ENCODE measurements around the gene AGPAT1. TPM values are rescaled to one million over a fixed set of nuclear protein-coding genes. Genes with fewer than 3 reads are reported as not detected.

AGPAT1 gene
- total and polyA plus RNA-seq, 2 of the 8 experiments (the other 6 are each of a cell fraction or from before 2014, with no cell fraction given): 96.0 to 222 TPM

DNA sequence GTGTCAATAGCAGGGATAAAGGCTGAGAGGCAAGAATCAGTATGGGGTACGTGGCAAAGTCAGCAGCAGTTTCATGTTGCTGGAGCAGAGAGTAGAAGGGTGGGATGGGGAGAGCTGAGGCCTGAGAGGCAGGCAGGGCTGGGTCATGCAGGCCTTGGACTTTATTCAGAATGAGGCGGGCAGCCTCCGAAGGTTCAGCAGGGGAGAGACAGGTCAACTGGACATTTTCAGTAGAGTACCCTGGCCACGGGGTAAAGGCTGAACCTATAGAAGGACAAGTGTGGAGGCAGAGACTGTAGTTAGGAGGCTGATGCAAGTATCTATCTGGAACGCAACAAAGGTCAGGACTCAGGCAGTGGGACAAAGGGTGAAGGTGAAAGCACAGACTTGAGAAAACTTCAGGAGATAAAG is 34.3 kb upstream of the AGPAT1 start:
- no peak overlapping the region for H3K27ac ChIP-seq (ENCODE audit: low read depth, low read length)
- no peak overlapping the region for H2BK12ac ChIP-seq (ENCODE audit: low read depth, low read length)
- H2BK5ac ChIP-seq (ENCODE audit: low read depth, low read length): no peak overlapping the region
- H3K27me3 ChIP-seq (replicated peaks in 1 of 4; ENCODE audit: control insufficient read depth in 3 of 4, extremely low read depth in 1 of 4, insufficient read depth in 3 of 4, low read length in 3 of 4): no peaks in the 10 kb centered on the region
- H2AFZ ChIP-seq (ENCODE audit: low read length): no peak overlapping the region
- H4K8ac ChIP-seq (ENCODE audit: extremely low read depth, insufficient read depth, low read length): no peak overlapping the region
- H3K79me1 ChIP-seq (ENCODE audit: low read depth, low read length): no peaks in the 10 kb centered on the region; the same call in 1 of the 2 replicates
- no peaks in the 10 kb centered on the region for H4K20me1 ChIP-seq (replicated peaks in 1 of 2; ENCODE audit: control insufficient read depth in 1 of 2, insufficient read depth in 2 of 2, low read length in 2 of 2)
- H3K9me3 ChIP-seq (ENCODE audit: insufficient read depth in 2 of 2, low read depth in 1 of 2, low read length in 1 of 2): no peaks in the 10 kb centered on the region
- no peak overlapping the region for H3K14ac ChIP-seq (ENCODE audit: insufficient read length)
- H3K56ac ChIP-seq (replicated peaks; ENCODE audit: insufficient read length, low read depth, low read length): no peak overlapping the region
- H3K23me2 ChIP-seq (ENCODE audit: low read depth, low read length): no peaks in the 10 kb centered on the region
- no peaks in the 10 kb centered on the region for H3K36me3 ChIP-seq (ENCODE audit: control insufficient read depth in 2 of 4, insufficient read depth in 4 of 4, low read length in 3 of 4)
- no peak overlapping the region for H3K4ac ChIP-seq (replicated peaks; ENCODE audit: insufficient read length, low read depth, low read length)
- H4K5ac ChIP-seq (ENCODE audit: insufficient read length, low read depth, low read length): no peak overlapping the region
- H2AK5ac ChIP-seq (ENCODE audit: low read depth, low read length): no peak overlapping the region
- WGBS, 2 experiments (ENCODE audit: extremely low coverage in 1 of 2, insufficient coverage in 1 of 2, insufficient read length in 1 of 2, insufficient replicate concordance in 2 of 2, low coverage in 1 of 2, low lambda C conversion rate in 2 of 2, missing lambda C conversion rate in 1 of 2): 90% methylated on average over 5 of the region's 5 CpGs; no CpG with 5 or more reads in 1 of the 2 experiments
- no peak overlapping the region for H3K23ac ChIP-seq (ENCODE audit: insufficient read length)
- FAIRE-seq (no peak), DNase-seq (ENCODE audit: low read depth in 1 of 2, low spot score in 2 of 2) (no peak)
- H3K79me2 ChIP-seq (ENCODE audit: control insufficient read depth in 1 of 2, insufficient read depth in 2 of 2, low read length in 2 of 2): no peaks in the 10 kb centered on the region
- H3K18ac ChIP-seq (ENCODE audit: extremely low read depth, low read length): no peak overlapping the region
- POLR2A ChIA-PET (ENCODE audit: partially characterized antibody): no interaction called here
- no peaks in the 10 kb centered on the region for H3K4me1 ChIP-seq (replicated peaks in 1 of 4; ENCODE audit: control insufficient read depth in 3 of 4, insufficient read depth in 4 of 4, low read length in 3 of 4)
- no peak overlapping the region for H3K9ac ChIP-seq (replicated peaks in 1 of 4; ENCODE audit: extremely low read depth in 1 of 4, low read depth in 3 of 4, low read length in 3 of 4)
- no peak overlapping the region for H3K4me3 ChIP-seq (ENCODE audit: extremely low read depth in 1 of 4, insufficient read depth in 2 of 4, low read depth in 3 of 4, low read length in 4 of 4)
- no peak overlapping the region for H3K4me2 ChIP-seq (ENCODE audit: insufficient read depth in 1 of 2, low read depth in 2 of 2, low read length in 2 of 2)
- H2BK120ac ChIP-seq (replicated peaks; ENCODE audit: low read depth, low read length): no peak overlapping the region
- no peak overlapping the region for H2BK20ac ChIP-seq (ENCODE audit: low read length)
- H2BK15ac ChIP-seq (ENCODE audit: low read length): no peak overlapping the region
- CTCF ChIA-PET (ENCODE audit: partially characterized antibody): no interaction called here
- H4K91ac ChIP-seq (replicated peaks; ENCODE audit: insufficient read length, low read length): no peak overlapping the region
- TF ChIP-seq SIX5 (IDR thresholded peaks at IDR 0.05; ENCODE audit: low read depth, low read length) (no peak), POLR2A (IDR thresholded peaks at IDR 0.05; ENCODE audit: control extremely low read depth in 1 of 2, low read depth in 2 of 2, low read length in 2 of 2) (no peak), CBX8 (IDR thresholded peaks at IDR 0.05; ENCODE audit: borderline replicate concordance, low read depth, low read length) (no peak), SIRT6 (IDR thresholded peaks at IDR 0.05; ENCODE audit: low read length) (no peak), HDAC6 (IDR thresholded peaks at IDR 0.05; ENCODE audit: low read depth, low read length) (no peak), RFX5 (IDR thresholded peaks at IDR 0.05; ENCODE audit: borderline replicate concordance, low read depth, low read length) (no peak), SP1 (IDR thresholded peaks at IDR 0.05; ENCODE audit: low read depth, low read length) (no peak), RBBP5 (IDR thresholded peaks at IDR 0.05; ENCODE audit: borderline replicate concordance, low read depth, low read length) (no peak), BCL11A (IDR thresholded peaks at IDR 0.05; ENCODE audit: low read depth in 2 of 2, low read length in 2 of 2) (no peak), CTBP2 (IDR thresholded peaks at IDR 0.05; ENCODE audit: borderline replicate concordance, insufficient read depth, insufficient read length, low read length) (no peak), SAP30 (IDR thresholded peaks at IDR 0.05; ENCODE audit: insufficient read depth, insufficient replicate concordance, low read length) (no peak), SUZ12 (IDR thresholded peaks at IDR 0.05; ENCODE audit: low read length) (no peak)
- TF ChIP-seq, protein P1, sequence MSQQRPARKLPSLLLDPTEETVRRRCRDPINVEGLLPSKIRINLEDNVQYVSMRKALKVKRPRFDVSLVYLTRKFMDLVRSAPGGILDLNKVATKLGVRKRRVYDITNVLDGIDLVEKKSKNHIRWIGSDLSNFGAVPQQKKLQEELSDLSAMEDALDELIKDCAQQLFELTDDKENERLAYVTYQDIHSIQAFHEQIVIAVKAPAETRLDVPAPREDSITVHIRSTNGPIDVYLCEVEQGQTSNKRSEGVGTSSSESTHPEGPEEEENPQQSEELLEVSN (IDR thresholded peaks at IDR 0.05): no peak
- TF ChIP-seq, protein P2, sequence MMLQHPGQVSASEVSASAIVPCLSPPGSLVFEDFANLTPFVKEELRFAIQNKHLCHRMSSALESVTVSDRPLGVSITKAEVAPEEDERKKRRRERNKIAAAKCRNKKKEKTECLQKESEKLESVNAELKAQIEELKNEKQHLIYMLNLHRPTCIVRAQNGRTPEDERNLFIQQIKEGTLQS (IDR thresholded peaks at IDR 0.05; ENCODE audit: insufficient read depth, low read depth, low read length): no peak
